Measurements from ENCODE around the gene AIRE.
A peak's percentile ranks its signal among the peaks of the same experiment; 100 is the strongest.

AIRE gene

DNA sequence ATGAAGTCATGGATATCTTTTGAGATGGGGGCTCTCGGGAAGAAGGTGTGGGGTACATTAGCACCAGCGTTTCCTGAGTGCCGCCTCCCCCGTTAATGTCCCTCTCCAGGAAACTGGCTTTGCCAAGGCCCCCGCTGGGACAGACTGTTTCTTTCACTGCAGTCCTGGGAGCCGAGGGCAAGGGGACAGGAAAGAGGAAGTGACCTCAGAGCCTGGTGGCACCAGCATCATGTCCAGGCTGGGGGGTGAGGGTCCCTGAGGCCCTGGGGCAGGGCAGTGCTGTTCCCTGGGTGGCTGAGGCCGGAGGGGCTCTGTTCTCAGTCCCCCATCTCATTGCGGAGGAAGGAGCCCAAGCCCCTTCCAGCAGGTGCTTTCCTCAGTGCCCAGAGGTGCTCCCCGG lies 20.0 kb downstream of the AIRE start:
- peak in 1 of 2 donors; percentile 24 for DNase-seq

GRCh38 chr21:44306936-44307704 lies 21.4 kb downstream of the AIRE start:
- DNase-seq = no peak

GRCh38 chr21:44310628-44311507 lies 25.2 kb downstream of the AIRE start:
- no peak for DNase-seq

GRCh38 chr21:44312089-44312488 lies 26.4 kb downstream of the AIRE start:
- DNase-seq = no peak

DNA sequence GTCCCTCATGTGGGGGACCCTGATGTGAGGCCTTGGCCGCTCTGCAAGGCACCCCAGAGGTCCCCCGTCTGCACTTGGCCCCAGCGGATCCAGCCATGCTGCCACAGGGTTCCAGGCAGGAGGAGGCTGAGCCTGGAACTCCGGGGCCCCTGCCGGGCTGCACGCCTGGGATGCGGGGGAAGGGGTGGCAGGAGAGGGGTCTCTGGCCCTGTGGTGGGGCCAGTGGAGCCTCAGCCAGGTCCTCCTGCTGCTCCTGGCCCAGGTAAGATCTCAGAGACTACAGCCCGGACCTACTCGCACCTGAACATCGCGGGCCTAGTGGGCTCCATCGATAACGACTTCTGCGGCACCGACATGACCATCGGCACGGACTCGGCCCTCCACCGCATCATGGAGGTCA lies 27.0 kb downstream of the AIRE start:
- no peak for DNase-seq

GRCh38 chr21:44313451-44313850 lies 27.8 kb downstream of the AIRE start:
- DNase-seq = no peak

GRCh38 chr21:44314128-44314527 lies 28.5 kb downstream of the AIRE start:
- DNase-seq = no peak

- DNase-seq = no peak
These were observed 28.9 kb downstream of the AIRE start for GRCh38 chr21:44314561-44314960.

DNA sequence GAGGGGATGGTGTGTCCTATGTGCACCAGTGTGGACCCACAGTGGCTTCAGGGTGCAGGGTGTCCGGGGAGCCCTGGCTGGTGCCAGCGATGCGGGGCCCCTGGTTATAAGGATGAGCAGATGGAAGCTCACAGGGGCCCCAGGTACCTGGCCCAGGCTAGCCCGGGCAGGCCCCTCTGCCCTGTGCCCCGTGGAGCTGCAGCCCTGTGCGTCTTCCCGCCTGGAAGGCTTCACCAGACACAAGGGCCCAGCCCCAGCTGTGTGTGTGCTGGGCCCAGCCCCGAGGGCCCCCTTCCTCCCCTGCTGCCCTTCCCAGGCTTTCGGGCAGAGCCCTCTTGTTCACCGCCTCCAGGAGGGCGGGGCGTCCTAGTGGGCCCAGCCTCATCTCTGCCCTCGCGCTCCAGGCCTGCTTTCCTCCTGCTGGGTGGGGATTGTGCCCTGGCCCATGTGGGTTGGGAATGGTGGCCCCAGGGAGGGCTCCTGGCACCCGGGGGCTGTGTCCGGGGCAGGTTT lies 30.1 kb downstream of the AIRE start:
- DNase-seq = no peak

DNA sequence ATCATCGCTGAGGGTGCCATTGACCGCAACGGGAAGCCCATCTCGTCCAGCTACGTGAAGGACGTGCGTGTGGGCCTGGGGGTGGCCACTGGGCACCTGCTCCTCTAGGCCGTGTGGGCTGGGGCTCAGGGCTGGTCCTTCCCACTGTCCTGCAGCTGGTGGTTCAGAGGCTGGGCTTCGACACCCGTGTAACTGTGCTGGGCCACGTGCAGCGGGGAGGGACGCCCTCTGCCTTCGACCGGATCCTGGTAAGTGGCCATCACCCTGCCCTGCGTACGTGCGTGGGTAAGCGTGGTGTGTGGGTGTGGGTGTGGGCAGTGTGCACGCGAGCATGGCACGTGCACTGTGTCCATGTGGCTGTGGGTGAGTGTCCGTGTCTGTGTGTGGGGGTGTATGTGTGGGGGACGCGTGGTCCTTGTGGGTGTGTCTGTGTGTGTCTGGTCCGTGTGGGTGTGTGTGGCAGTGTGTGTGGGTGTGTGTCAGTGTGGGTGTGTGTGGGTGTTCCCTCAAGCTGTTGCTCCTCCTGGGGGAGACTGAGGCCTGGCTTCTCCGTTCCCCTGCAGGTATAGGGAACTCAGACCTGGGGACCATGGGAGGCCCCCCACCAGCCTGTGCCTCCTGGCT lies 30.7 kb downstream of the AIRE start:
- DNase-seq = no peak

- DNase-seq = no peak
These were observed 31.6 kb downstream of the AIRE start for GRCh38 chr21:44317241-44317782.

- DNase-seq = no peak
These were observed 32.2 kb downstream of the AIRE start for GRCh38 chr21:44317871-44318270.

GRCh38 chr21:44318489-44319285 lies 33.0 kb downstream of the AIRE start:
- DNase-seq = no peak

DNA sequence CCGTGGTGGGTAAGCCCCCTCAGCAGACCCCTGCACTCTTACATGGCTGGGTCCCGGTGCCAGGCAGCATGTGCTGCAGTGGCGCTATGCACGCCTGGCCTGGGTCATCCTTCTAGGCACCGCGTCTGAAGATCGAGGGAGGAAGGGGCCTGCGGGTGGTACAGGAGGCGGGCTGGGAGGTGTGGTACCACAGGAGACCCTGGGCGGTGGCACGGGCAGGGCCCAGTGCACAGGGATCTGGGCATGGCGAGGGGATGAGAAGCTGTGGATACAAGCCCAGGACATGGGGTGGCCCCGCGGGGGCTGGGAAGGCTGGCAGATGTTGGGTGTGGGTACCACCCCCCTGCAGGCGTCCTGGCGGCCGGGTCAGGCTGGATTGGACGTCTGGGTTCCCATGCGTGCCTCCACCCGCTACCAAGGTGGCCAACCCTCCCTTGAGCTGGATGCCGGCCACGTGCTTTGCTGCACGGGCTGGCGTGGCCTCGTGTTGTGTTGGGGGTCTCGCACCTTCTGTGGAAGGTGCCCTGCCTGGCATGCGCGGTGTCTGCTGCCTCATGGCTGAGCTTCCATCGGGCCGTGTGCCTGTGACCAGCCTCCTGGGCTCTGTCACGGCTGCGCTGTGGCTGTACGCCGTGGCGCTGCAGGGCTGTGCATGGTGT lies 33.9 kb downstream of the AIRE start:
- DNase-seq = no peak

DNA sequence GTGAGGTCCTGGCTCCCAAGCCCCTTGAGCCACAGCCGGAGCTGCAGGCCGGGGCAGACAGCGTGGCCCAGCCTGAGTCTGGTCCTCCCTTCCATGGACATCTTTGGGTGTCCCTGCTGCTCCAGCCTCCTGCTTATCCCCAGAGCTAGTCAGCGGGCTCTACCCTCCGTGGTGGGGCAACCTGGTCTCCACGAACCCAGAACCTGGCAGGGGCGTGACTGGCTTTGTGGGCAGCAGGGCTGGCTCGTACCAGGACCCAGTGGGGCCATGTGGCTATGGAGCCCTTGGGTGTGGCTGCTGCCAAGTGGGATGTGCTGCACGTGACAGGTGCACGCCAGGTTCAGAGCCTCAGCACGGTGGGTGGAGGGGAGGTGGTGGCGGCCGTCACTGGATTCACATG lies 35.2 kb downstream of the AIRE start:
- no peak for DNase-seq

DNA sequence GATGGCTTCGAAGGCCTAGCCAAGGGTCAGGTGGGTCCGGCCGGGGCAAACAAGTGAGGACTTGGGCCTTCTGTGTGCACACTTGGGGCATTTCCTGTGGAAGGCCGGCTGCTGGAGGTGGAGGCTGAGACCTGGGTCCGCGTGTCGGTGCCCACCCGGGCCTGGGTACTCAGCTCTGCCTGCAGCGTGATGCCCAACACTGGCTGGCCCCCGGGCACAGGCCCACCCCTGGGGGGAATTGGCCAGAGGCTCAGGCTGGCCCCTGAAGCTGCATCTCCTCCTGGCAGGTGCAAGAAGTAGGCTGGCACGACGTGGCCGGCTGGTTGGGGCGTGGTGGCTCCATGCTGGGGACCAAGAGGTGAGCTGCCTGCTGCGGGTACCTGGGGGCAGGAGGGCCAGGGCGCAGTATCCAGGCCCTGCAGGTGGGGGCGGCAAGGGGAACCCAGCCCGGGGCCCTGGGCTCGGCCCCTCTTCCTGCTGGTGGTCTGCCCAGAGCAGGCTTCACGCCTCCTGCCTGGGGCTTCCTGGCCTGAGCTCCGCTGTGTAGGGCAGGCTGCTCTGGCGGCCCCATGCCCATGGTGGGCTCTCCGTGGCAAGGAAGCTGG lies 36.3 kb downstream of the AIRE start:
- DNase-seq = no peak

DNA sequence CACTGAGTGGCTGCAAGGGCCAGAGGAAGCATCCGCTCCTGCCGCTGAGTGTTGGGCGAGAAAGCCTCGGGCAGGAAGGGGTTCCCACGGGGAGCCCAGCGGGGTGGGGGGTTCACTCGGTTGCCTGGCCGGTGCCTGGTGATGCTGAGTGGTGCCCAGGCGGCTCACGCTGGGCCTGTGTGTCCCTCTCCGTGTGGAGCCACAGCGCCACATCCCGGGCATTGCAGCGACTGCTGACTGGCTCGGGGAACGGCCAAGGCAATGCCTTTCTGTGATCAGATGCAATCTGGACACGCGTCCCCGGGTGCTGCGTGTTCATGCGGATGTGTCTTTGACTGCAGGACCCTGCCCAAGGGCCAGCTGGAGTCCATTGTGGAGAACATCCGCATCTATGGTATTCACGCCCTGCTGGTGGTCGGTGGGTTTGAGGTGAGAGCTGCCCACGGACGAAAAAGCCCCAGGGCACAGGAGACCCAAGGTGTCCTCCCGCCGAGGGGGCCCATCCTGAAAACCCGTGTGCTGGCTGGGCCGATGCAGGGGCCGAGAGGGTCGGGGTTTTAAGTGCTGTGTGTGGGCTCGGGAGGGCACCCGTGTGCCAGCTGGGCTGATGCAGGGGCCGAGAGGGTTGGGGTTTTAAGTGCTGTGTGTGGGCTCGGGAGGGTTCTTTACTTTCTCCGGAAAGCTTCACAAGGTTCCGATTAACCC lies 37.1 kb downstream of the AIRE start:
- no peak for DNase-seq

- DNase-seq = no peak
These were observed 37.9 kb downstream of the AIRE start for GRCh38 chr21:44323591-44323990.

GRCh38 chr21:44324106-44324853 lies 38.6 kb downstream of the AIRE start:
- no peak for DNase-seq

DNA sequence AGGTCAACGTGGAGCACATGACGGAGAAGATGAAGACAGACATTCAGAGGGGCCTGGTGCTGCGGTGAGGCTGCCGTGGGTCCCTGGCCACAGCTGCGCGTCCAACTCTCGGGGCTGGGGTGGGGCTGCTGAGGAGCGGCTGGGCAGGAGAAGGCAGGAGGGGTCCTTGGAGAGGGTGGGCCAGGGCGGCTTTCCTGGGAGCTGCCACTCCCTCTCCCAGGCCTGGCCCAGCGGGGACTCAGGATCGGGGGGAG lies 39.1 kb downstream of the AIRE start:
- no peak for DNase-seq
